Mesodermal cell (in vitro differentiated cells): ENCODE data around the gene TMEM40.

Experiments
- H3K27ac ChIP-seq: 2 replicates; pipeline ENCODE4 v1.7.0; 2013; ENCODE audit warnings: mild to moderate bottlenecking, low read depth, low read length, moderate library complexity; ENCODE audit not compliant: severe bottlenecking
- H3K36me3 ChIP-seq: 2 replicates; pipeline ENCODE4 v1.7.1; 2013; ENCODE audit warnings: mild to moderate bottlenecking, low read length, moderate library complexity; ENCODE audit not compliant: control insufficient read depth, insufficient read depth
- H3K4me1 ChIP-seq: one replicate; pipeline ENCODE4 v1.7.1; 2013; ENCODE audit warnings: mild to moderate bottlenecking, low read length; ENCODE audit not compliant: insufficient read depth, control insufficient read depth, poor library complexity, severe bottlenecking
- H3K4me3 ChIP-seq: 2 replicates; pipeline ENCODE4 v1.7.0; 2013; ENCODE audit warnings: low read length, control low read depth, mild to moderate bottlenecking; ENCODE audit not compliant: insufficient read depth, poor library complexity, severe bottlenecking; ENCODE audit errors: extremely low read depth
- H3K9me3 ChIP-seq: 2 replicates; pipeline ENCODE4 v1.7.1; 2013; ENCODE audit warnings: mild to moderate bottlenecking, low read length, moderate library complexity; ENCODE audit not compliant: control insufficient read depth
- WGBS, 2 experiments: methylation state at CpG; one replicate each; pipeline ENCODE4 v1.1.5; 2013; ENCODE audit warnings: missing lambda C conversion rate in 2 of 2; ENCODE audit not compliant: insufficient coverage in 2 of 2; 5-methylcytosine and 5-hydroxymethylcytosine counted together

The TMEM40 gene

GRCh38 chr3:12750658-12751071, 8.4 kb downstream of the TMEM40 start:
- no peaks in the 10 kb centered on the region for H3K36me3 ChIP-seq
- WGBS, 2 experiments, result 77 to 95% methylated on average over 3 to 4 of the region's 4 CpGs
- H3K9me3 ChIP-seq, result no peaks in the 10 kb centered on the region
- no peak overlapping the region for H3K4me3 ChIP-seq
- peaks cover 5% of the 10 kb centered on the region for H3K4me1 ChIP-seq
- H3K27ac ChIP-seq, result no peak overlapping the region

- Histone ChIP-seq H3K36me3 (no peaks in the 10 kb centered on the region), H3K27ac (no peak overlapping the region), H3K4me1 (peaks cover 5% of the 10 kb centered on the region), H3K9me3 (no peaks in the 10 kb centered on the region), H3K4me3 (no peak overlapping the region)
- 86% methylated on average over 3 of the region's 3 CpGs; no CpG with 5 or more reads in 1 of the 2 experiments for WGBS, 2 experiments
These were observed 8.8 kb downstream of the TMEM40 start for GRCh38 chr3:12750223-12750622.

- 95 to 100% methylated on average over 2 to 3 of the region's 5 CpGs for WGBS, 2 experiments
- Histone ChIP-seq H3K27ac (no peak overlapping the region), H3K9me3 (no peaks in the 10 kb centered on the region), H3K4me1 (peaks cover 12% of the 10 kb centered on the region), H3K36me3 (no peaks in the 10 kb centered on the region), H3K4me3 (no peak overlapping the region)
These were observed 10.6 kb downstream of the TMEM40 start for GRCh38 chr3:12748477-12748876.

GRCh38 chr3:12746419-12746818, 12.6 kb downstream of the TMEM40 start:
- Histone ChIP-seq H3K9me3 (no peaks in the 10 kb centered on the region), H3K27ac (no peak overlapping the region), H3K36me3 (no peaks in the 10 kb centered on the region), H3K4me3 (no peak overlapping the region), H3K4me1 (peaks cover 12% of the 10 kb centered on the region)
- 86 to 89% methylated on average over 8 to 10 of the region's 10 CpGs for WGBS, 2 experiments

- Histone ChIP-seq H3K4me1 (peaks cover 7% of the 10 kb centered on the region), H3K9me3 (no peaks in the 10 kb centered on the region), H3K4me3 (no peak overlapping the region), H3K27ac (no peak overlapping the region), H3K36me3 (no peaks in the 10 kb centered on the region)
- WGBS, 2 experiments, result 80 to 100% methylated on average over 1 of the region's 1 CpG
These were observed 14.7 kb downstream of the TMEM40 start for GRCh38 chr3:12744326-12744725.

- Histone ChIP-seq H3K4me1 (peaks cover 7% of the 10 kb centered on the region), H3K9me3 (no peaks in the 10 kb centered on the region), H3K27ac (no peak overlapping the region), H3K36me3 (no peaks in the 10 kb centered on the region), H3K4me3 (no peak overlapping the region)
- 92 to 95% methylated on average over 11 of the region's 11 CpGs for WGBS, 2 experiments
These were observed 15.5 kb downstream of the TMEM40 start for GRCh38 chr3:12743583-12743982.

GRCh38 chr3:12742330-12743107, 16.5 kb downstream of the TMEM40 start:
- no peaks in the 10 kb centered on the region for H3K36me3 ChIP-seq
- no peaks in the 10 kb centered on the region for H3K9me3 ChIP-seq
- H3K4me1 ChIP-seq, result peaks cover 7% of the 10 kb centered on the region
- no peak overlapping the region for H3K4me3 ChIP-seq
- 93 to 100% methylated on average over 1 to 3 of the region's 5 CpGs for WGBS, 2 experiments
- H3K27ac ChIP-seq, result no peak overlapping the region

GRCh38 chr3:12741209-12741608, 17.9 kb downstream of the TMEM40 start:
- Histone ChIP-seq H3K27ac (no peak overlapping the region), H3K9me3 (no peaks in the 10 kb centered on the region), H3K4me3 (no peak overlapping the region), H3K36me3 (no peaks in the 10 kb centered on the region), H3K4me1 (peaks cover 7% of the 10 kb centered on the region)
- 67 to 72% methylated on average over 2 of the region's 2 CpGs for WGBS, 2 experiments

- H3K27ac ChIP-seq, result no peak overlapping the region
These were observed 21.2 kb downstream of the TMEM40 start for GRCh38 chr3:12737833-12738232.

GRCh38 chr3:12737319-12737718, 21.7 kb downstream of the TMEM40 start:
- no peak overlapping the region for H3K4me3 ChIP-seq
- no peaks in the 10 kb centered on the region for H3K36me3 ChIP-seq
- no peak overlapping the region for H3K27ac ChIP-seq
- no peaks in the 10 kb centered on the region for H3K9me3 ChIP-seq
- 80 to 100% methylated on average over 1 of the region's 2 CpGs for WGBS, 2 experiments
- no peaks in the 10 kb centered on the region for H3K4me1 ChIP-seq

More at GRCh38 chr3:12737833-12738232, 21.2 kb downstream of the TMEM40 start:
- no peaks in the 10 kb centered on the region for H3K9me3 ChIP-seq
- H3K4me1 ChIP-seq, result no peaks in the 10 kb centered on the region
- WGBS, 2 experiments, result 58 to 64% methylated on average over 6 of the region's 6 CpGs
- no peaks in the 10 kb centered on the region for H3K36me3 ChIP-seq
- no peak overlapping the region for H3K4me3 ChIP-seq

GRCh38 chr3:12734960-12735359, 24.1 kb downstream of the TMEM40 start:
- no peak overlapping the region for H3K4me3 ChIP-seq
- WGBS, 2 experiments, result 86 to 100% methylated on average over 1 to 2 of the region's 4 CpGs
- no peak overlapping the region for H3K27ac ChIP-seq
- no peaks in the 10 kb centered on the region for H3K36me3 ChIP-seq
- H3K4me1 ChIP-seq, result no peaks in the 10 kb centered on the region
- H3K9me3 ChIP-seq, result no peaks in the 10 kb centered on the region
